ENCODE data around the gene FBXL16.

The FBXL16 gene

GRCh38 chr16:728131-728889 is 22.7 kb upstream of the FBXL16 start (continued):
- TF ChIP-seq GLIS1 (tag by site-specific recombination; IDR thresholded peaks at IDR 0.05), result peak; percentile 33; the same call in 1 of the 2 replicates
- TF ChIP-seq ZNF280C (tag by site-specific recombination; IDR thresholded peaks at IDR 0.05), result no peak
- TF ChIP-seq ZNF843 (tag by site-specific recombination; IDR thresholded peaks at IDR 0.05), result no peak
- no peak for TF ChIP-seq SALL2 (tag by site-specific recombination; IDR thresholded peaks at IDR 0.05; ENCODE audit: borderline replicate concordance)
- TF ChIP-seq ZNF473 (tag by site-specific recombination; IDR thresholded peaks at IDR 0.05), result no peak
- no peak for TF ChIP-seq ZNF202 (tag by site-specific recombination; IDR thresholded peaks at IDR 0.05; ENCODE audit: borderline replicate concordance)
- no peak for TF ChIP-seq ZNF248 (tag by site-specific recombination; IDR thresholded peaks at IDR 0.05)
- TF ChIP-seq SETDB1 (IDR thresholded peaks at IDR 0.05; ENCODE audit: insufficient read length, low read length), result no peak
- no peak for TF ChIP-seq ZNF514 (tag by site-specific recombination; IDR thresholded peaks at IDR 0.05)
- no peak for TF ChIP-seq ZNF169 (tag by site-specific recombination; IDR thresholded peaks at IDR 0.05)
- TF ChIP-seq ZSCAN4 (tag by site-specific recombination; IDR thresholded peaks at IDR 0.05), result no peak
- 0 out of 2 replicates have a peak, but pooled peaks have one; percentile 59 for TF ChIP-seq ZEB2 (tag by site-specific recombination; IDR thresholded peaks at IDR 0.05)
- no peak for TF ChIP-seq ZNF155 (tag by site-specific recombination; IDR thresholded peaks at IDR 0.05)

- Histone ChIP-seq H3K27ac (ENCODE audit: extremely low read depth, low read depth, low read length) (peak overlapping the region; percentile 11; the same call in 1 of the 2 replicates), H3K9me3 (ENCODE audit: control insufficient read depth, insufficient read depth, low read depth, low read length) (no peaks in the 10 kb centered on the region), H3K36me3 (ENCODE audit: control insufficient read depth in 2 of 2, insufficient read depth in 1 of 2, low read length in 2 of 2) (peaks cover under 1 to 20% of the 10 kb centered on the region in 2 experiments; a peak in 2 of 3 replicates), H3K4me3 (ENCODE audit: low read depth, low read length) (peak overlapping the region; percentile 15), H3K4me1 (ENCODE audit: control insufficient read depth, insufficient read depth, low read length) (peaks cover 4% of the 10 kb centered on the region; the same call in 1 of the 2 replicates)
- CTCF ChIA-PET, result interaction anchor here (1.6 kb wide), 1 partner anchor 16 kb away, joined by 5 read pairs; no protein-coding TSS in a partner anchor
- POLR2A ChIA-PET, result interaction anchor here (1.0 to 1.8 kb wide), 9 partner anchors 8 to 61 kb away, joined by 3 to 11 read pairs (median 4); partner anchors contain the start of genes CHTF18, METRN, RPUSD1 and WDR24
- TF ChIP-seq REST (tag by site-specific recombination; IDR thresholded peaks at IDR 0.05) (no peak), ZNF335 (tag by site-specific recombination; conservative IDR thresholded peaks at IDR 0.05) (peak; percentile 76), ZNF148 (tag by site-specific recombination; IDR thresholded peaks at IDR 0.05; ENCODE audit: borderline replicate concordance) (no peak), KLF9 (tag by site-specific recombination; IDR thresholded peaks at IDR 0.05; ENCODE audit: low read depth) (peak; percentile 67; the same call in 1 of the 2 replicates), PATZ1 (tag by site-specific recombination; IDR thresholded peaks at IDR 0.05) (peak; percentile 85), BCL11B (tag by site-specific recombination; IDR thresholded peaks at IDR 0.05; ENCODE audit: low read depth) (peak; percentile 89), ZNF610 (tag by site-specific recombination; IDR thresholded peaks at IDR 0.05; ENCODE audit: borderline replicate concordance) (0 out of 2 replicates have a peak, but pooled peaks have one; percentile 15), ZNF580 (tag by site-specific recombination; IDR thresholded peaks at IDR 0.05) (0 out of 2 replicates have a peak, but pooled peaks have one; percentile 21), MZF1 (tag by site-specific recombination; IDR thresholded peaks at IDR 0.05; ENCODE audit: borderline replicate concordance) (no peak)
Measured at GRCh38 chr16:727291-727977, 21.8 kb upstream of the FBXL16 start.

All from HEK293 (cell line).